Kidney epithelial cell (primary cell): ENCODE results near the gene SPSB3. TPM values are rescaled to one million over a fixed set of nuclear protein-coding genes. Genes with fewer than 3 reads are reported as not detected.

ENCODE experiments used
- DNase-seq: peaks from one replicate; pipeline ENCODE4 v3.0.0-alpha.2; 2010; ENCODE audit warnings: low read depth
- H3K27me3 ChIP-seq: 2 replicates; pipeline ENCODE4 v1.6.0; 2011; ENCODE audit warnings: low read length; ENCODE audit not compliant: control insufficient read depth, insufficient read depth
- H3K36me3 ChIP-seq: 2 replicates; pipeline ENCODE4 v1.5.1; 2011; ENCODE audit warnings: low read length; ENCODE audit not compliant: control insufficient read depth, insufficient read depth
- H3K4me3 ChIP-seq: 2 replicates; pipeline ENCODE4 v1.5.1; 2011; ENCODE audit warnings: low read depth, mild to moderate bottlenecking, control low read depth, low read length
- total RNA-seq: library from RNA; depleted of rRNA; stranded (reverse); fragments of >200 nt; gene quantifications from 2 replicates; pipeline ENCODE4 v1.2.3, GENCODE V29; 2015
- TF ChIP-seq, protein P1 (sequence below): IDR thresholded peaks from 2 replicates; pipeline ENCODE4 v1.5.1; 2011; ENCODE audit warnings: mild to moderate bottlenecking, moderate library complexity, low read length, control low read depth, inconsistent platforms; ENCODE audit not compliant: insufficient read depth, poor library complexity, severe bottlenecking

Gene SPSB3
- total RNA-seq, 1 donor from 2014 or later: 60.6 TPM

DNA sequence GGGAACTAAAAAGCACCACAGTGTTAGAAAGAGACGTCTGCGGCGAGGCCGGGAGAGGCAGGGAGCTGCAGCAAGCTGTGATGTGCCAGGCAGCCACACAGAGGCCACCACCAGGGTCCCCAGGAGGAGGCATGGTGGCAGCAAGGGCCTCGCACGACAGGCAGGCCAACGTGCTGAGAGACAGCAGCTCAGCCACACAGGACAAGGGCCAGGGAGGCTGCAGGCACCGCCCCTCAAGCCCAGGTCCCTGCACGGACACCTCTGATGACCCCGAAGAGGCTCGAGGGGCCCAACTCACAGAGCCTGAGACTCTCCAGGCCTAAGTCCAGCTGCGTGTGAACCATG, 38.5 kb upstream of the SPSB3 start:
- Histone ChIP-seq H3K36me3 (peaks cover 1% of the 10 kb centered on the region), H3K4me3 (no peak overlapping the region), H3K27me3 (no peaks in the 10 kb centered on the region)
- TF ChIP-seq, protein P1, sequence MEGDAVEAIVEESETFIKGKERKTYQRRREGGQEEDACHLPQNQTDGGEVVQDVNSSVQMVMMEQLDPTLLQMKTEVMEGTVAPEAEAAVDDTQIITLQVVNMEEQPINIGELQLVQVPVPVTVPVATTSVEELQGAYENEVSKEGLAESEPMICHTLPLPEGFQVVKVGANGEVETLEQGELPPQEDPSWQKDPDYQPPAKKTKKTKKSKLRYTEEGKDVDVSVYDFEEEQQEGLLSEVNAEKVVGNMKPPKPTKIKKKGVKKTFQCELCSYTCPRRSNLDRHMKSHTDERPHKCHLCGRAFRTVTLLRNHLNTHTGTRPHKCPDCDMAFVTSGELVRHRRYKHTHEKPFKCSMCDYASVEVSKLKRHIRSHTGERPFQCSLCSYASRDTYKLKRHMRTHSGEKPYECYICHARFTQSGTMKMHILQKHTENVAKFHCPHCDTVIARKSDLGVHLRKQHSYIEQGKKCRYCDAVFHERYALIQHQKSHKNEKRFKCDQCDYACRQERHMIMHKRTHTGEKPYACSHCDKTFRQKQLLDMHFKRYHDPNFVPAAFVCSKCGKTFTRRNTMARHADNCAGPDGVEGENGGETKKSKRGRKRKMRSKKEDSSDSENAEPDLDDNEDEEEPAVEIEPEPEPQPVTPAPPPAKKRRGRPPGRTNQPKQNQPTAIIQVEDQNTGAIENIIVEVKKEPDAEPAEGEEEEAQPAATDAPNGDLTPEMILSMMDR: no peak
- DNase-seq: no peak

DNA sequence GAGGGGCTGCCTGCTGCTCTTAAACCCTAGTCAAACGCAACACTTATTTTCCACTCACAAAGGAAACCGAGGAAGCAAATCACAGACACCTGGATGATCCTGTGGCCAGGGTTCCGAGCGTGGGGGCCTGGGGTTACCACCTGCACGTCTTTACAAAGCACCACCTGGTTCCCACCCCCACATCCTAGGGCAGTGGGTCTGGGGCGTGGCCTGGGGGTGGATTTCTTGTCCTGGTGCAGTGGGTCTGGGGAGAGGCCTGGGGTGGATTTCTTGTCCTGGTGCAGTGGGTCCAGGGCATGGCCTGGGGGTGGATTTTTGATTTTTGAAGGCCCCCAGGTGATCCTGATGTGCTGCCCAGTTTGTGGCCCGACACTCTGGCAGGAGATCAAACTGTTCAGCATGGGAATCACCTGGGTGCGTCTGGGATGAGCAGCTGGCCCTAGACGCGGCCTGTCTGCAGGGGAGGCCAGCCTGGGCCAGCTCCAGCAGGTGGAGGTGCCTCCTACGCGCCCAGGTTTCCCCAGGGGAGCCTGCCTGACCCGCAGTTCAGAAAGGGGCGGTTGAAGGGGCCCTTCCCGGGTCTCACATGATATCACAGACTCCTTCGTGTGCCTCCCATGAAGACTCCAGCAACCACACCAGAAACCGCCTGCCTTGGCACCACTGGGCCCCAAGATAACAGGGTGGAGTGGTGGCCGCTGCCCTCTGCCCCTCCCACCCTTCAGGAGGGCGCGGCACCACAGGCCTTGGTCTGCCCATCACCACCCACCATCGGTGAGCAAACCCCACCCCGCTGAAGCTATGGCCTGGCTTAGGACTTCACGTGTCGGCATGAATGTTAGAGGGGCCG, 38.0 kb upstream of the SPSB3 start:
- TF ChIP-seq, protein P1: no peak

DNA sequence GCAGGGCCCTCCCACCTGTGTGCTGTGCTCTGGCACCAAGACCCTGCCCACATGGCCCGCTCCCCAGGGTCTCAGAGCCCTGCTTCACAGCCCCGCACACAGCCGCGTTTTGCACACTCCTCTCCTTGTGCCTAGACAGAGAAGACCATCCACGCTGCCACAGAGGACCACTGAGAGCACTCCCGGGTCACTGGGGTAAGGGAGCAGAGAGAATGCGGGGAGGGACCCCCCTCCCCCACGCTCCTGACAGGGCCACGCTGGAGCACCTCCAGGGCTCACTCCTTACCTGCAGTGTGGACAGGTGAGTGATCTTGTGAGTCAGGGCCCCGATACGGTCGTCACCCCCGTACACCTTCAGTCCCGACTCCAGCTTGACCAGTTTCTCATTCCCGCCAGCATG, 37.2 kb upstream of the SPSB3 start:
- Histone ChIP-seq H3K36me3 (peaks cover 1% of the 10 kb centered on the region), H3K27me3 (no peaks in the 10 kb centered on the region), H3K4me3 (no peak overlapping the region)
- TF ChIP-seq, protein P1: no peak
- DNase-seq: no peak

More for the DNA sequence above, 38.0 kb upstream of the SPSB3 start:
- no peaks in the 10 kb centered on the region for H3K27me3 ChIP-seq
- no peak overlapping the region for H3K4me3 ChIP-seq
- no peak for DNase-seq
- peaks cover 1% of the 10 kb centered on the region for H3K36me3 ChIP-seq

DNA sequence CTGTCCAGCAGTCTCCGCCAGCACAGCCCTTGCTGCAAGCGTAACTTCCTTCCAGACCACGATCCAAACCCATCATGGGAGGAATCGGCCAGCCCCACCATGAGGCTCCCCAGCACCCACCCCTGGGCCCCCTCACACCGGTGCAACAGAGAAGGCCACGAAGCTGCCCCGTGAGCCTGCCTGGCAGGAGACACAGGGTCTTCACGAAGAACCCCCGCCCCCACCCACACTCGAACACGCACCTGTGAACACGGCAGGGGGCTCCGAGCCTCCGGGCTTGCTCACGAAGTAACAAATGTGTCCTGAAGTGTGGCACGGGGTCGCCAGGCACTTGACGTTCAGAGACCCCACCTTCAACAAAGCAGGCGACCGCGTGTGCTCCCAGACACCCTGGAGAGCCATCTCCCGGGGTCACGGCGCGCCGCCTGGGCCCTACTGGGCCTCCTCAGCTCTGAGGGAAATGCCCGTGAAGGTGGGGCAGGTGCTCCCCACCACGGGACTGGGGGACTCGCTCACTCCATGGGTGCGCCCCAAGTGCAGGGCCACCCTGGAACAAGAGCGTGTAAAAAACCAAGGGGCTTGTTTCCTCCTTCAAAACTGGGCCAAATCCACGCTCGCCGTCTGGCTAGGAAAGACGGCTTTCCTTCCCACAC, 36.6 kb upstream of the SPSB3 start:
- no peak for DNase-seq
- TF ChIP-seq, protein P1: no peak
- Histone ChIP-seq H3K36me3 (peaks cover 1% of the 10 kb centered on the region), H3K27me3 (no peaks in the 10 kb centered on the region), H3K4me3 (no peak overlapping the region)

DNA sequence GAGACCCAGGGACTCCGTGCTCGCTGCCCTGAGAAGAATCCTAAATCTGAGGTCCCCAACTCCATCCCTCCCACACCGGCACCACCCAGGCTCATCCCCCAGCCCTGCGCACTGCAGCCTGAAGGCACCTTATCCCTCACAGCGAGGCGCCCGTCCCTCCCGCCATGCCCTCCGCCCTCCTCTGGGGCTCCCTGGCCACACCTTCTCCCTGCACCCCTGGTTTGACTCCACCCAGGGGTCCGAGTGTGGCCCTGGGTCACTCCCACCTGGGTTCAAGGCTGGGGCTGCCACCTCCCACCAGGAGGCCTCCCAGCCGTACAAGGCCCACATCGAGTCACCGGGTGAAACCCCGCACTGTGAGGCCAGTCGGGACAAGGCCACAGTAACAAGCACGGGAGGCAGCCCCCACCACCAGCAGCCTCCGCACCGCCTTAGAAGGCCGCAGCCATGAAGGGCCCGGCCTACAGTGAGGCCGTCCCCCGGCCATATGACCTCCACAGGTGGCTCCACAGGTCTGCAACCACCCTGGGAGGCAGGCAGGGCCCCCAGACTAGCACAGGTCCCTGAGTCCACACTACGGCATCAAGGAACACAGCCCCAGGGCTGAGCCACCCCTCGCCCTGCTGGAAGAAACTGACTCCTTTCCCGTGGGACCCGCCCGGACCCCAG, 36.0 kb upstream of the SPSB3 start:
- H3K36me3 ChIP-seq: peaks cover 1% of the 10 kb centered on the region
- TF ChIP-seq, protein P1: no peak
- no peaks in the 10 kb centered on the region for H3K27me3 ChIP-seq
- H3K4me3 ChIP-seq: no peak overlapping the region
- no peak for DNase-seq
